ENCODE results near the gene EPHB3. TPM values are rescaled to one million over a fixed set of nuclear protein-coding genes. Genes with fewer than 3 reads are reported as not detected.

EPHB3 gene
- total RNA-seq, 1 experiment from 2014 or later = 30.5 TPM

GRCh38 chr3:184579513-184579912, 17.9 kb downstream of the EPHB3 start:
- DNase-seq (ENCODE audit: low spot score) = no peak

- DNase-seq (ENCODE audit: low spot score) = no peak
Observed at GRCh38 chr3:184580376-184580775, 18.8 kb downstream of the EPHB3 start.

GRCh38 chr3:184581331-184581855, 19.8 kb downstream of the EPHB3 start:
- DNase-seq (ENCODE audit: low spot score) = no peak

GRCh38 chr3:184582646-184583577, 21.3 kb downstream of the EPHB3 start:
- DNase-seq (ENCODE audit: low spot score) = no peak

- DNase-seq (ENCODE audit: low spot score) = no peak
Observed at GRCh38 chr3:184583578-184584451, 22.2 kb downstream of the EPHB3 start.

- DNase-seq (ENCODE audit: low spot score) = no peak
Observed at GRCh38 chr3:184584464-184584891, 22.9 kb downstream of the EPHB3 start.

- DNase-seq (ENCODE audit: low spot score) = no peak
Observed at GRCh38 chr3:184585545-184585944, 24.0 kb downstream of the EPHB3 start.

- no peak for DNase-seq (ENCODE audit: low spot score)
Observed at GRCh38 chr3:184586851-184587250, 25.3 kb downstream of the EPHB3 start.

GRCh38 chr3:184588776-184589175, 27.2 kb downstream of the EPHB3 start:
- no peak for DNase-seq (ENCODE audit: low spot score)

- DNase-seq (ENCODE audit: low spot score) = no peak
Observed at GRCh38 chr3:184590795-184591194, 29.2 kb downstream of the EPHB3 start.

GRCh38 chr3:184591789-184592188, 30.2 kb downstream of the EPHB3 start:
- no peak for DNase-seq (ENCODE audit: low spot score)

- no peak for DNase-seq (ENCODE audit: low spot score)
Observed at GRCh38 chr3:184592371-184593219, 31.0 kb downstream of the EPHB3 start.

- no peak for DNase-seq (ENCODE audit: low spot score)
Observed at GRCh38 chr3:184593220-184593927, 31.8 kb downstream of the EPHB3 start.

- no peak for DNase-seq (ENCODE audit: low spot score)
Observed at GRCh38 chr3:184593928-184594303, 32.3 kb downstream of the EPHB3 start.

GRCh38 chr3:184594371-184595001, 32.9 kb downstream of the EPHB3 start:
- no peak for DNase-seq (ENCODE audit: low spot score)

GRCh38 chr3:184595726-184596125, 34.1 kb downstream of the EPHB3 start:
- no peak for DNase-seq (ENCODE audit: low spot score)

- no peak for DNase-seq (ENCODE audit: low spot score)
Observed at GRCh38 chr3:184596233-184596632, 34.6 kb downstream of the EPHB3 start.

GRCh38 chr3:184596886-184597575, 35.4 kb downstream of the EPHB3 start:
- no peak for DNase-seq (ENCODE audit: low spot score)

GRCh38 chr3:184597829-184598573, 36.4 kb downstream of the EPHB3 start:
- DNase-seq (ENCODE audit: low spot score) = no peak

Data from HT-29 (cell line).